AG20443 (cell line): ENCODE data around the gene HEXD.
A peak's percentile ranks its signal among the peaks of the same experiment; 100 is the strongest.

Experiments
- DNase-seq: peaks from one replicate; pipeline ENCODE4 v3.0.0; 2012; ENCODE audit warnings: low spot score, mixed read lengths

Gene HEXD

DNA sequence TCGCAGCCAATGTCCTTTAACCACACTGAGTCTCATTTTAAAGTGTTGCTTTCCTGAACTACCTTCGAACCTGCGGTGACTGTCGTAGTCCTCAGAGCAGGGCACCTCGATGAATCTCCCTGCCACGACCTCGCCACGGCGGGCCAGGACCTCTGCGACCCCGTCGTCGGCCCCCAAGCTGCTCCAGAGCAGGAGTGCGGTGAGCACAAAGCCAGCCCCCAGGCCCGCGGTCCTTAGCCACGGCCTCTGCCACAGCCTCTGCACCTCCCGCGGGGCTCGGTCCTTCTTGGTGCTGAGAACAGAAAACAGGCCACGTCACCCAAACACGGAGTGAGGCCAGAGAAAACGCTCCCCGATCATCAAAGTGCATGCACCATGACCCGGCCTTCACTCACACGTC, 2.8 kb upstream of the HEXD start:
- no peak for DNase-seq

DNA sequence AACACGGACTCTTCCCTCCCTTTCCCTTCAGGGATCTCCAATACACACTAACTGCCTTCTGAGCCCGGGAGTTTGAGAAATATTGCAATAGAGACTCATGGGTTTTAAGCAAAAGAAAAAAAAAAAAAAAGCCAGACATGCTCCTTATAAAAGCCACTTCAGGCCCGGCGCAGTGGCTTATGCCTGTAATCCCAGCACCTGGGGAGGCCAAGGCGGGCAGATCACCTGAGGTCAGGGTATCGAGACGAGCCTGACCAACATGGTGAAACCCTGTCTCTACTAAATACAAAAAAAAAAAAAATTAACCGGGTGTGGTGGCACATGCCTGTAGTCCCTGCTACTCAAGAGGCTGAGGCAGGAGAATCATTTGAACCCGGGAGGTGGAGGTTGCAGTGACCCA, 2.4 kb upstream of the HEXD start:
- no peak for DNase-seq

DNA sequence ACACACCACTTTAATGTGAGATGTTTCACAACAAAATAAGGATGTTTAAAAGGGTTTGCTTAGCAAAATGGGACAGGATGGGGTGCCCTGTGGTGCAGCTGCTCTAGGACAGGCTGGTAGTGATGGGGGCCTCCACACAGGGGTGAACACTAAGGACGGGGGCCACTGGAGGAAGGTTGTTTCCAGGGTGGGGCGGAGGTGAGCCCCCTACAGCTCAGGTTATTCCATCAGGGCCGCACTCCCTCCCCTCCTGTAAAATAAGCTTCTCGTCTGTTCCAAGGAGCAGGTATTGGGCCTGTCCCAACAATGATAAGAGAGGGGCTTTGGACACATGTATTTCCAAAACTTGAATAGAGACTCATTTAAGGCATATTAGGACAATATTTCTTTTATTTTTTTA, 1.9 kb upstream of the HEXD start:
- DNase-seq = no peak

DNA sequence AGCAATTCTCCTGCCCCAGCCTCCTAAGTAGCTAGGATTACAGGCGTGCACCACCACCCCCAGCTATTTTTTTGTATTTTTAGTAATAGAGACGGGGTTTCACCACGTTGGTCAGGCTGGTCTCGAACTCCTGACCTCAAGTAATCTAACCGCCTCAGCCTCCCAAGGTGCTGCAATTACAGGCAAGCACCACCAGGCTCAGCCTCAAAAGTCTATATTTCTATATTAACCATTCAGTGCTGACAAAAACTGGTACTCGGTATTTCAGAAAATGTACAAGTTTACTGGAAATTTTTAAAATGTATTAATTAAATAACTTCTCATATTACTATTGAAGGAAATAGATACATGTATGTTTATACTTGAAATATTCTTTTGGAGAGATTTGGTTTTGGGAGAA, 1.4 kb upstream of the HEXD start:
- no peak for DNase-seq

DNA sequence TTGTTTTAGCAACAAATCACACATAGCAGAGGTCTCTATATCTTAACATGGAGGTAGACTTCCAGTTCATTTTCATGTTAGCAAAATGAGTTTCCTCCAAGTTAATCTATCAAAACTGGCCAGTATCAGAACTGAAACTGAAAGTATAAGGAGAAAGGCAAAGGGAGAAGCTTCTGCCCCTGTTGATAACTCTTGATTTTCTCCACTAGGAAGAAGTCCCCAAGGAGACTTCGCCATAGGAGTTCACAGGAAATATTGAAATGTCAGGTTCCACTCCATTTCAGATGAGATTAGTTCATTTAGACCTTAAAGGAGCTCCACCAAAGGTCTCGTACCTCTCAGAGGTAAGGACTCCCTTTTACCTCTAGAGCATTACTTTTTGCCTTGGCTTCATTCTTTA, 1.4 kb downstream of the HEXD start:
- DNase-seq = no peak

DNA sequence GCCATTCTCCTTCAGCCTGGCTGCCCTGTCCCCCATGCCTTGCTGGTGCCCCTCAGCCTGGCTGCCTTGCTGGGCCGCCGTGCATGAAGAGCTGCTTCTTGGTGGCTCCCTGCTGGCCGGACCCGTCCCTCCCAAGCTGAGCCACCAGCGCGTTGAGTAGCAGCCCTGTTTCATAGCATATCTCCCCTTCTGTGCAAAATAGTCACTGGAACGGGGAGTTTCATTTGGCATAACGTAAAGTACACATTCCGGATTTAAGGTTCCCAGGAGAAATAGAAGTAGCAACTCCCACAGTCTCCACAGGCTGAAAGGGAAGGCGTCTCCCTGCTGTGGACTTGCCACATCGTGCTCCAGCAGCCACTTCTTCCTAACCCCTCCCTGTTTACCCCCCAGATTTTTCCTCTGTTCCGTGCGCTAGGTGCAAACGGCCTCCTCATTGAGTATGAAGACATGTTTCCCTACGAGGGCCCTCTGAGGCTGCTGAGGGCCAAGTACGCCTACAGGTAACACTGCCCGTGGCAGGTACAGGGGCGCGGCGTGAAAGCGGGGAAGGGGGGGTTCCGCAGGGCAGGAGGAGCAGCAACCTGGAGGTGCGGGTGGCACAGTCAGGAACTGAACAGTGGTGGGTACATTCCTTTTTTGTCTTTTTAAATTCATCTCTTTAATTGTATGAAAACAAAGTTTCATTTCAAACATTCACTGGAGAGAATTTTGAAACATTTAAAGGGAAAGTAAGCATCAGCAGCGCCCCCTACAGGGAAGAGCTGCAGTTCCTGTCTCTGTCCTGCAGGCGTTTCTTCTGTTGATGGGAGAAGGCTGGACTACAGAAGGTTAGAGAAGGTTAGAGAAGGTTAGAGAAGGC, 6.1 kb downstream of the HEXD start:
- DNase-seq = peak; percentile 61

DNA sequence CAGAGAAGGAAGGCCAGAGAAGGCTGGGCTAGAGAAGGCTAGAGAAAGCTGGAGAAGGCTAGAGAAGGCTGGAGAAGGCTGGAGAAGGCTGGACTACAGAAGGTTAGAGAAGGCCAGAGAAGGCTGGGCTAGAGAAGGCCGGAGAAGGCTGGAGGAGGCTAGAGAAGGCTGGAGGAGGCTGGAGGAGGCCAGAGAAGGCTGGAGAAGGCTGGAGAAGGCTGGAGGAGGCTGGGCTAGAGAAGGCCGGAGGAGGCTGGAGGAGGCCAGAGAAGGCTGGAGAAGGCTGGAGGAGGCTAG, 6.7 kb downstream of the HEXD start:
- DNase-seq = no peak

DNA sequence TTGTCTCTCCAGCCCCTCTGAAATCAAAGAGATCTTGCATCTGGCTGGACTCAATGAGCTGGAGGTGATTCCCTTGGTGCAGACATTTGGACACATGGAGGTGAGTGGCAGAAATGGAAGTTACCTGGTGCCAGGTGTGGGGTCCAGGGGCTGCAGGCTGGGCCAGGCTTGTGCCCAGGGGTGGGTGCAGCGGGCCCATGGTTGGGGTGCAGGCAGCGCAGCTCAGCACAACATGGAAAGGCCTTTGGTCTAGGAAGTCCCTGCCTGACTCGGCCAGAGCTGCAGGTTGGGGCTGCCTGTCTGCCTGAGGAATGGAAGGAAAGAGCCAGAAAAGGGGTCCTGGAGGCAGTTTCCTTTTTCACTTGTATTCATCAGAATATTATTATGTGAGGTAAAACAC, 10.4 kb downstream of the HEXD start:
- no peak for DNase-seq

DNA sequence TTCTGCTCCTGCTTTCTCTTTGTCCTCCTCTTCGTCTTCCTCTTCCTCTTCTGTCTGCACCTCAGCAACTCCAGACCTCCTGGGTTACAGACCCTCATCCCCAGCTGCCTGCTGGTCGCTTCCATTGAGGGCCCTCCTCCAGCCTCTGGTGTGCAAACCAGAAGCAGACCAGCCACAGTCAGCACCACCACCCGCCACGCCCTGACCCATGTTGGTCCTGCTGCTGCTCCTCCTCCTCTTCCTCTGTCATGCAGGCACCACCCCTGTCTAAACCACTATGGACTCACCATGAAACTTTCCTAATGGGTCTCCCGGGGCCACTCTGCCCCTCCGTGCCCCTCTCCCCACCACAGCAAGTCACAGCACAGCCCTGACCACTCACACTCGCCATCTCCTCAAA, 11.7 kb downstream of the HEXD start:
- no peak for DNase-seq

DNA sequence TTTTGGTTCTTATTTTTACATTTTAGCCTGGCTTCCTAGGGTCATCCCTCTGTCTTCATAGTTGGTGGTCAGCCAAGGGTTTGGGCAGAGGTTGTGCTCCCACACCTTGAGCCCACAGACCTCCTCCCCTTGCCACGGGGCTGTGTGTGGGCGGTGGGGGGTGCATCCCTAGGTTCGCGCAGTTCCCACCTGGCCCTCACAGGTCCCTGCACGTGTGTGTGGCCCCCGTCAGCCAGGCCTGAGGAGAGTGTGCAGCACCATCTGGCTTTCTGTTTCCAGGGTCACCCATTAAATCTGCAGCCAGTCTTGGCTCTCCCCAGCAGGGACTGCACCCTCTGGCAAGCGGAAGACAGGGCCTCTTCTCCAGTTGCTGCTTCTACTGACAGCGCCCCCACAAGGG, 13.9 kb downstream of the HEXD start:
- DNase-seq = no peak

DNA sequence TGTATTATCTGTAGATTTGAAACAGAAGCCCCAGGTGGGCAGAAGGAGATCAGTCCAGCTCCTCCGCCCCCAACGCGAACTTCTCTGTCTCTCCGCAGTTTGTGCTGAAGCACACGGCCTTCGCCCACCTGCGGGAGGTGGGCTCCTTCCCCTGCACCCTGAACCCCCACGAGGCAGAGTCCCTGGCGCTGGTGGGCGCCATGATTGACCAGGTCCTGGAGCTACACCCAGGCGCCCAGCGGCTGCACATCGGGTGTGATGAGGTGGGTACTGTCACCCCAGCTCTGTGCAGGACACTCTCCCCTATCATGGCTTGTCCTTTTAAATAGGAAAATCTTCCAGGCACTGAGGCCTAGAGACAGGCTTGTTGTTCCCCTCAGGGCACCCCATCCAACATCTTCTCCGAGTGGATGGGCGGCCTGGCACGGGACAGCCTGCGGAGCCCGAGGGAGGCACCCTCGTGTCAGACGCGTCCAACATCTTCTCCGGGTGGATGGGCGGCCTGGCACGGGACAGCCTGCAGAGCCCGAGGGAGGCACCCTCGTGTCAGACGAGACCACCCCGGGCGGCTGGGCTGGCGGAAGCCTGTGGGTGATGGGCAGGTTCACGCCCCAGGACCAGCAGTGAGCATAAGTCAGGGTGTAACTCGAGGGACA, 15.5 kb downstream of the HEXD start:
- no peak for DNase-seq

DNA sequence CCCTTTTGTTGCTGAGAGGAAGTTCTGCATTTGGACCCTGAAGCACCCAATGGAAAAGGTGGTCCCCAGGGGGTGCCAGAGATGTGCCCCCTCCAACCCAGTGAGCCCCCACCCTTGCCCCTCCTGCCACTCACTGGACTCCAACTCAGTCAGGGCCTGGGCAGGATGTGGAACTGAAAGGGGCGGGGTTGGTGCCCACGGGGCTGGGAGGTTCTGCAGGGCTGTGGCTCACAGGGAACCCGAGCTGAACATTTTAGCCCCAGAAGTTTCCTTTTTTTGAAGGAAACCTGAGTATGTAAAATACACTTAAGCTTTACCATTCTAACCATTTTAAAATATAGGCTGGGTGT, 16.0 kb downstream of the HEXD start:
- DNase-seq = no peak

DNA sequence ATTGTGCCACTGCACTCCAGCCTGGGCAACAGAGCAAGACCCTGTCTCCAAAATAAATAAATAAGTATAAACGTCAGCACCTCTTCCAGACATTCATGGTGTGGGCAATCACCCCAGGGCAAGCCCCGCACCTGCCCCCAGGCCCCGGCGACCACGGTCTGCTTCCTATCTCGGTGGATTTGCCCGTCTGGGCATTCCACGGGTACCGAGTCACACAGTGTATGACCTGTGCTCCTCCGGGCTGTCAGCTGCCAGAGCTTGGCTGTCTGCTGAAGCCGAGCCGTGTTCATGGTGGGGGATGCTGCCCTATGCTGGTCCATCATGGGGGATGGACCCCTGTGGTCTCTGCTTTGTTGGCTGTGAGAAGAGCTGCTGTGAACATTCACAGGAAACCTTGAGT, 17.0 kb downstream of the HEXD start:
- no peak for DNase-seq

DNA sequence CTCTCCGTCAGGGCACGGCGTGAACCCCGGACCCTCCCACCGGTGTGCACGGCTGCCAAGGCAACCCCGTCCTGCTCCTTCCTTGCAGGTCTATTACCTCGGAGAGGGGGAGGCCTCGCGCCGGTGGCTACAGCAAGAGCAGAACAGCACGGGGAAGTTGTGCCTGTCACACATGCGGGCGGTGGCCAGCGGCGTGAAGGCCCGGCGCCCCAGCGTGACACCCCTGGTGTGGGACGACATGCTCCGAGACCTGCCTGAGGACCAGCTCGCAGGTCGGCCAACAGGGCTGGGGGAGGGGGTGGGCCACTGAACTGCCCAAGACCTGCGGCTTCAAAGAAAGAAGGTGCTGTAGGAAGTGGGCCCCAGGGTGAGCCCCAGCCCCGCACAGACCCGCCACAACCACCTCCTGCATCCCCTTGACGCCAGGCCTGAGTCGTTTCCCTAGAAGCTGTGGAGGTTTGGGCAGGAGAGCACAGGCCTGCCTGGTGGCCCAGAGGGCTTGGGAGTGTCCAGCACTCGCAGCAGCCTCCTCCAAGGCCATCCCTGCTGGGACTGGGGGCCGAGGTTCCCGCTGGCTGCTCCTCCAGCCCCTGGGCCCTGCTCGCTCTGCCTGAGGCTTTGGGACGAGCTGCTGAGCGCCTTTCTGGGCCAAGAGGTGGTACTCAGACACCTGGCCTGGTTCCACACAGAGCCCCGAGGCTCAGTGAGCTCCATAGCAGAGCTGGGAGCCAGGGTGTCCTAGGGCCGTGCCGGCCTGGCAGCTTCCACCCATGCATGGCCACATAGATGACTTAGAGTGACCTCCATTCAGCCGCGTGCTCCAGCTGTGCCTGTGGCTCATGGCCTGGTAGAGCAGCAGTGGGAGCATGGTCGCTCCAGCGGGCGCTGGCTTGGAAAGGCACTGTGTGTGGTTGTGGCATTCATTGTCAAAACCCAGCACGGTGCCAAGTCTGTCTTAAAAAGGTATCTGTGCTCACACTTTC, 17.7 kb downstream of the HEXD start:
- no peak for DNase-seq

DNA sequence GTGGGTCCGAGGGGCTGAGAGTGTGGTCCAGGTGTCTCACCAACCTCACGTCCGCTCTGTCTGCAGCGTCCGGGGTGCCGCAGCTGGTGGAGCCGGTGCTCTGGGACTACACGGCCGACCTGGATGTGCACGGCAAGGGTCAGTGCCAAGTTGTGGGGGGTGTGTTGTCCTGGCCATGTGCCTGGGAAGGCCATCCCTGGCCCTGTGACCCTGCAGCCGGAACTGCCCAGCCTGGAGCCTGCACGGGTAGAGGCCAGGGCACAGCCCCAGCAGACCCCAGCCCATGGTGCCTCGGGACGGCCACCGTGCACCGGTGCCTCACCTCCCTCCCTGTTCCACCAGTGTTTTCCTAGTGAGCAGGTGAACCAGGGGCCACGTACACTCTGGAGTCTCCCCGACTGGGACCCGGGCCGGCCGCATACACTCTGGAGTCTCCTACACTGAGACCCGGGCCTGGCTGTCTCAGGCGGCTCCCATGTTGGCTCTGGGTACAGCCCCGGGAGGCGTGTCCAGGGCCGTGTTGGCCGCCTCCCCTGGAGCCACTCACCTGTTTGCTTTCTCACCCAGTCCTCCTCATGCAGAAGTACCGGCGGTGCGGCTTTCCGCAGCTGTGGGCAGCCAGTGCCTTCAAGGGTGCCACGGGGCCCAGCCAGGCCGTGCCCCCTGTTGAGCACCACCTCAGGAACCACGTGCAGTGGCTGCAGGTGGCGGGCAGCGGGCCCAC, 18.6 kb downstream of the HEXD start:
- no peak for DNase-seq

DNA sequence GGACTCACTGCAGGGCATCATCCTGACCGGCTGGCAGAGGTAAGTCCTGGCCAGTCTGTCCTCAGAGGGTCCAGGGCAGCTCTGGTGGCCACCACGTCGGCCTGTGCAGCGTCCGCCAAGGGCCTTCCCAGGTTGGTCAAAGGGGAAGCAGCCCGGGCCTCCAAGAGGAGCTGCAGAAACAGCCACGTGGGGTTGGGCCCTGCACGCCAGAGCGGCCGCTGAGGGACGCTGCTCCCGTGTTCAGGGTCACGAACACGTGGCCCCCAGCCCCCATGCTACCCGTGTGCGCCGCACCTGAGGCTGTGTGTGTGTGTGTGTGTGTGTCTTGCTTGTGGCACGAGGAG, 19.1 kb downstream of the HEXD start:
- no peak for DNase-seq

DNA sequence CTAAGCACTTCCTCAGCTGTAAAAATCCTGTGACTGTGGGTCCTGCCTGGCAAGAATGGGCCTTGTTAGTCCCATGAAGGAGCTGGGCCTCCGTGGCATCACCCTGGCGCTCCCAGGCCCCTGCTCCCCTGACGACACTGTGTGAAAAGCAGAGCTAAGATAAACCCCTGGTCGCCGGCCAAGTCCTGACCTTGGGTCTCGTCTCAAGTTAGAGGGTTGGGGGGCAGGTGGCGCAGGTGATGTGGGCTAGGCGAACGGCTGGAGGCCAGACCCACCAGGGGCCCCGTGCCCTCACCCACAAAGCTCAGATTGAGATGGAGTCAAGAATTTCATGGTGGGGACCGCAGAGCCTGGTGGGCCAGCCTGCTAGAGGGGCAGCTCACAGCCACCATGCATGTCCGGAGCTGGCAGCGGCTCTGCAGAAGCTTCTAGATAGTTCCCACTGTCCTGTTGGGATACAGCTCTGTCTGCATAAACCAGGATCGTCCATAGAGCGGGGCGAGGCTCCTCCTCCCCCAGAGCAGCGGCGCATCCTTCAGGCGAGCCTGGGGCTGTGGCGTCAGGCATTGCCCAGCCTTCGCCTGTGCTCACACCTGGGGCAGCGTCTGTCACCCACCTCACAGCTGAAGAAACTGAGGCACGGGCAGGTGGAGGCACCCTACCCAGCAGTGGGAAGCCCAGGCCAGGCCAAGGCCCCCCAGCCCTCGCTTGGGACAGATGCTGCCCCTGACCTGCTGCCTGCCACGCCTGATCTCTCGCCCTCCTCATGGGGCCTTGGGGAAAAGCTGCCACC, 20.4 kb downstream of the HEXD start:
- no peak for DNase-seq

DNA sequence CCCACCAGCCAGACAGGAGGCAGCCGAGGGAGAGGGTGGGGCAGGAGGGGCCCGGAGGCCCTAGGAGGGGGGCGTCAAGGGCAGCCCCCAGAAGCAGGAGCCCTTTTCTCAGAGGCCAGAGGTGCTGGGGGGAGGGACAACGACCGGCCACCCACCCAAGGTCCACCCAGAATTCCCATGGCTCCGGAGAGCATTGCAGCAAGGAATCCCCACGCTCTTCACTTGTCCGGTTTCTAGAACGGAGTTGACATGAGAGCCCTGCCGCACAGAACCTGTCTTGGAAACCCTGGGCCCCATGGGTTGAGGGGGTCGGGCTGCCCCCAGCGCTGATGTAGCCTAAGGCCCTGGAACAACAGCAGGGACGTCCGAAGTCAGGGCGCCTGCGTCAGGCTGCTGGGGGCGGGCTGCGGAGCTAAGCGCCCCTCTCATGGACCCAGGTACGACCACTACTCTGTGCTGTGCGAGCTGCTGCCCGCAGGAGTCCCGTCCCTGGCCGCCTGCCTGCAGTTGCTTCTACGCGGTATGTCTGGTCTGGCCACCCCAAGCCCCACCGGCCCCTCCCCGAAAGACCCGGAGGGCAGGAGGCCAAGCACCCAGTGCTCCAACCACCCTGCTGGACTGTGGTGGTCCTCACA, 21.2 kb downstream of the HEXD start:
- DNase-seq = no peak

DNA sequence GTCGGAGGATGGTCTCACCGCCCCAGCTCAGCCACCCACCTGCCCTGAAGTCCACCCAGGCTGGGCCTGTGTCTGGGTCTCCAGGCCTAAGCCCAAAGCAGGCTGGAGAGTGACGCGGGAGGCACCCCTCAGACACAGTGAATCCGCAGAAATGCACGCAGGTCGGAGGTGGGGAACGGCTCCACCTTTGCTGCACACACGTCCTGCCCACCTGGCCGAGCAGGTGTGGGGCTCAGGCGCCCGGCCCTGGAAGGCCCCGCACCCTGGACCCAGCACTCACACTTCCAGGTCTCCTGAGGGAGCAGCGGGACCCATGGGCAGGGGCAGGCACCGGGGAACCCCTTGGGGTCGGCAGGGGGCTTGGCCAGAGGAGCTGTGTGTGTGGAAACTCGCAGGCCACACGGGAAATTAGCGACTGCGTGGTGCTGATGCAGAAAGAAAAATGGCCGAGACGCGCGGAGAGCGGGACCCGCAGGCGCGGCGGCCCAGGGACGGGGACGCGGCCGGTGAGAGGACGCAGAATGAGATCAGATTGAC, 21.8 kb downstream of the HEXD start:
- no peak for DNase-seq

DNA sequence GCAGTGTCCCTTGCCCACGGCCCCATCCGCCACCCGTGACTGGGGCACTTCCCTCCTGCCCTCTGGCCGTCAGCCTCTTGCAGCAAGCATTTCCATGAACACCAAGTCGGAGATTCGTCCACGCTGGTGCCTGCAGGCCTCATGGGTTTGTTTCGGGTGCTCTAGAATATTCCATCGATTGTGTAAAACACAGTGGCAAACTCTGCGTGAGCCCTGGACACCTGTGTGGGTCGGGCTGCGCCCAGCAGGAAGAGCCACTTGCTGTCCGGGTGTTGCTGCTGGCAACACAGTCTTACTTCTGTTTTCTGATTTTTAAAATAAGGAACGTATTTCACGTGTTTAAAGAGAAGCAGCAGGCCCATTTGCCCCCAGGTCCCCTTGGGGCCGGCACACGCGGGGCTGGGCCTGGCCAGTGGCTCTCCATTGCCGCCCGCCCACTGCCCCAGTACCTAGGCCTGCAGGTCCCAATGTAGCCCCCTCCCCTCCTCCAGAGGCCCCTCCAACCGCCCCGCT, 22.4 kb downstream of the HEXD start:
- no peak for DNase-seq
